K562 (cell line): ENCODE results near the gene CLDND2. TPM values are rescaled to one million over a fixed set of nuclear protein-coding genes. Genes with fewer than 3 reads are reported as not detected.
A peak's percentile ranks its signal among the peaks of the same experiment; 100 is the strongest.

Experiments
- ADNP ChIP-seq: fragments of 200-800 bp; sonication (Bioruptor generic); IDR thresholded peaks from 2 replicates; pipeline ENCODE4 v1.6.1; 2016; ENCODE audit warnings: missing genetic modification characterization, missing compliant biosample characterization
- CC2D1A ChIP-seq: fragments of 450-650 bp; IDR thresholded peaks from 2 replicates; pipeline ENCODE4 v1.6.1; 2017; ENCODE audit warnings: mild to moderate bottlenecking
- CXXC5 ChIP-seq: fragments of 250-450 bp; sonication (Bioruptor Pico); IDR thresholded peaks from 2 replicates; pipeline ENCODE4 v1.8.0; 2022; ENCODE audit warnings: inconsistent platforms, mild to moderate bottlenecking, moderate library complexity
- FOXM1 ChIP-seq, 2 experiments: fragments of 450-650 bp in 1 of 2; sonication (generic) in 1 of 2; formaldehyde crosslinking in 1 of 2; IDR thresholded peaks; 2 replicates each; pipeline versions ENCODE4 v1.6.1 to v1.9.0; 2017 to 2022; ENCODE audit warnings: low read depth in 2 of 2, mild to moderate bottlenecking in 2 of 2, missing genetic modification reagents in 1 of 2, moderate library complexity in 1 of 2
- KDM2B ChIP-seq: fragments of 250-450 bp; sonication (Bioruptor Pico); IDR thresholded peaks from 2 replicates; pipeline ENCODE4 v1.8.0; 2021; ENCODE audit warnings: mild to moderate bottlenecking, moderate library complexity
- MITF ChIP-seq: IDR thresholded peaks from 2 replicates; pipeline ENCODE4 v1.6.1; 2014; ENCODE audit warnings: antibody characterized with exemption
- MXI1 ChIP-seq: IDR thresholded peaks from 2 replicates; pipeline ENCODE4 v1.6.1; 2011; ENCODE audit warnings: low read depth, mild to moderate bottlenecking, improper control_type of control experiment, low read length
- NFIX ChIP-seq: fragments of 250-450 bp; sonication (Bioruptor Pico); IDR thresholded peaks from 2 replicates; pipeline ENCODE4 v1.4.0; 2020; ENCODE audit warnings: low read depth, mild to moderate bottlenecking, moderate library complexity
- NFXL1 ChIP-seq: fragments of 450-650 bp; formaldehyde crosslinking; IDR thresholded peaks from 2 replicates; pipeline ENCODE4 v1.4.0; 2021; ENCODE audit warnings: mild to moderate bottlenecking
- POLR2A ChIP-seq: fragments of 450-650 bp; conservative IDR thresholded peaks from 2 replicates; pipeline ENCODE4 v1.6.1; 2016
- SIN3A ChIP-seq, 2 experiments: fragments of 150-350 bp in 1 of 2; IDR thresholded peaks; 2 replicates each; pipeline ENCODE4 v1.6.1; 2011 to 2016; ENCODE audit warnings: borderline replicate concordance in 2 of 2, low read depth in 2 of 2, low read length in 2 of 2, mild to moderate bottlenecking in 2 of 2, moderate library complexity in 2 of 2; ENCODE audit not compliant: control insufficient read depth in 1 of 2
- TCF7 ChIP-seq: sonication (generic); IDR thresholded peaks from 2 replicates; pipeline ENCODE4 v1.6.1; 2016; ENCODE audit warnings: antibody characterized with exemption, borderline replicate concordance
- TSHZ1 ChIP-seq: fragments of 250-450 bp; sonication (Bioruptor Pico); IDR thresholded peaks from 2 replicates; pipeline ENCODE4 v1.4.0; 2020; ENCODE audit warnings: mild to moderate bottlenecking, moderate library complexity
- ZFP1 ChIP-seq: fragments of 450-650 bp; formaldehyde crosslinking; IDR thresholded peaks from 2 replicates; pipeline ENCODE4 v1.4.0; 2020; ENCODE audit warnings: mild to moderate bottlenecking, mixed read lengths
- ZNF197 ChIP-seq: fragments of 200-800 bp; sonication (Bioruptor generic); IDR thresholded peaks from 2 replicates; pipeline ENCODE4 v1.6.1; 2016; ENCODE audit warnings: low read depth, missing genetic modification characterization, missing compliant biosample characterization
- ZNF318 ChIP-seq, 2 experiments: fragments of 450-650 bp; IDR thresholded peaks; 2 replicates each; pipeline ENCODE4 v1.6.1; 2016; ENCODE audit warnings: mild to moderate bottlenecking in 2 of 2, borderline replicate concordance in 1 of 2, low read depth in 1 of 2, moderate library complexity in 1 of 2
- polyA plus RNA-seq, 8 experiments: library from polyadenylated mRNA; depleted of rRNA in 4 of 8; stranded (reverse) in 5 of 8; unstranded in 3 of 8; fragments of >200 nt; fragmentation: Nextera tagmentation in 2 of 8; fragmentation: Illumina TruSeq in 1 of 8; extraction: Ambion mirVana in 2 of 8; extraction: Trizol in 1 of 8; gene quantifications; 2 replicates each; pipeline versions ENCODE4 v1.2.1 to v1.2.3, GENCODE V29; 2011 to 2014; ENCODE audit warnings: inconsistent platforms in 1 of 8, missing spikeins in 1 of 8
- total RNA-seq, 7 experiments: library from RNA; depleted of rRNA in 6 of 7; stranded (reverse); fragments of >200 nt in 6 of 7; fragmentation: Illumina TruSeq in 2 of 7; extraction: Trizol in 2 of 7; gene quantifications; 2 replicates each; pipeline versions ENCODE4 v1.2.1 to v1.2.3, GENCODE V29; 2011 to 2021; ENCODE audit warnings: low replicate concordance in 1 of 7

CLDND2 gene
- total and polyA plus RNA-seq, 9 of the 15 experiments (the other 6 are each of a cell fraction or from before 2014, with no cell fraction given), result 0.45 to 4.0 (median 1.2) TPM; not detected in 3

GRCh38 chr19:51365965-51366388, 2.8 kb downstream of the CLDND2 start, which contains the start of gene ETFB (continued):
- TF ChIP-seq ZFP1 (CRISPR knock-in tag) (no peak), ZNF197 (CRISPR knock-in tag) (no peak), ADNP (tag) (no peak), NFIX (CRISPR knock-in tag) (no peak), POLR2A (0 out of 2 replicates have a peak, but pooled peaks have one; percentile 7), FOXM1 (IDR thresholded peaks at IDR 0.05; ENCODE audit: low read depth) (no peak), FOXM1 (CRISPR knock-in tag; IDR thresholded peaks at IDR 0.05; ENCODE audit: low read depth) (no peak), MXI1 (no peak), MITF (no peak), KDM2B (CRISPR knock-in tag) (no peak), SIN3A (IDR thresholded peaks at IDR 0.05; ENCODE audit: borderline replicate concordance in 2 of 2, control insufficient read depth in 1 of 2, low read depth in 2 of 2, low read length in 2 of 2) (peak in 1 of 2 experiments; percentile 75; a peak in 1 of 4 replicates), TSHZ1 (no peak), CC2D1A (no peak), NFXL1 (no peak), ZNF318 (IDR thresholded peaks at IDR 0.05; ENCODE audit: borderline replicate concordance in 1 of 2, low read depth in 1 of 2) (no peak), CXXC5 (peak; percentile 70; the same call in 1 of the 2 replicates), TCF7 (no peak)
